Amniotic stem cell (primary cell): ENCODE results near the gene SRGAP2C.
"Not testable (repeated sequence)": the region's sequence is repeated elsewhere in the genome, so short reads cannot be mapped to it uniquely, and the experiment has no call there.

Source experiments
- DNase-seq: peaks from one replicate; lab custom pipeline; 2025; lab: John Stamatoyannopoulos, UW

SRGAP2C gene

DNA sequence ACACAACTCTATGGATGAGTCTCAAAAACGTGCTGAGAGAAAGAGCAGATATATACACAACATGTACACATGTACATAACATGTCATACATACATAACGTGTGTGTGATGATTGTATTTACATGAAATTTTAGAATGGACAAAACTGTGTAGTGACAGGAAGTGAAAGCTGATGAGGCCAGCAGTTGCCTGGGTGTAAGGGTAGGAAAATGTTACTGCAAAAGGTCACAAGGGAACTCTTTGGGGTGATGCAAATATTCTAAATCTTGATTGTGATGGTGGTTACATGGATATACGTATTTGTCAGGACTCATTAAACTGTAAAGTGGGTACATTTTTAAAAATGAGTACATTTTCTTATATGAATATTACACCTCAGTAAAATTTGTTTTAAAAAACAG is 236.7 kb downstream of the SRGAP2C start:
- DNase-seq = not testable (repeated sequence)

DNA sequence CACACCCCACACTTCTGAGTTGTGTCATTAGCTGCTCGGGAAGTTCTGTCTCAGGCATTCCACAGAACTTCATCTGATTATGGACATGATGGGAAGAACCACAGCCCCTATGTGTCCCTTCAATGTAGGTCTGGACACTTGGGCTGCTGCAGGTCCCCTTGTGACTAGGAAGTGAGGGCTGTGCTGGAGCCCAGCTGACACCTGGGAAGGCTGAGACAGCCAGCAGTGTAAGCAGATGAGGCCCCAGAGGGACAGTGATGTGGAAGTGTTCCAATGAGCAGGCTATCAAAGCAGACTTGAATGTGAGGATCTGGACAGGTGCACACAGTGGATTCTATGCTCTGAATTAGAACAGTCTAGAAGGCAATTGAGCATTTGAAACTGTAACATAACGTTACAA is 239.2 kb downstream of the SRGAP2C start:
- DNase-seq = not testable (repeated sequence)

DNA sequence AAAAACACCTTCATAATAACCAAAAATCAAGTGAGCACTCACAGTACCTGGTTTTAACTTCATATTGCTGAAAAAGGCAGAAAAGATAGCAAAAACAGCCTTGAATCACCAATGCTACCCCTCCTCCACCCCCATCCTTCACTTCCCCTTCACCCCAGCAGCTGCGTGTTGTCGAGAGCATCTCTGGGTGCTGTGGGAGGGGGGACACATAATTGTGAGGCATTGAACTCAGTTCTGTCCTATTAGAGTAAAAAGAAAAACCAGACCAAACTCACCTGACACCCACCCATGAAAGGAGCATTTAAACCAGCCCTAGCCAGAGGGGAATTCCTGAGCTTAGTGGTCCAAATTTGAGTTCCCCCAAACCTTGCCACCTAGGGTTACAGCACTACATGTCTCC is 248.7 kb downstream of the SRGAP2C start:
- not testable (repeated sequence) for DNase-seq

DNA sequence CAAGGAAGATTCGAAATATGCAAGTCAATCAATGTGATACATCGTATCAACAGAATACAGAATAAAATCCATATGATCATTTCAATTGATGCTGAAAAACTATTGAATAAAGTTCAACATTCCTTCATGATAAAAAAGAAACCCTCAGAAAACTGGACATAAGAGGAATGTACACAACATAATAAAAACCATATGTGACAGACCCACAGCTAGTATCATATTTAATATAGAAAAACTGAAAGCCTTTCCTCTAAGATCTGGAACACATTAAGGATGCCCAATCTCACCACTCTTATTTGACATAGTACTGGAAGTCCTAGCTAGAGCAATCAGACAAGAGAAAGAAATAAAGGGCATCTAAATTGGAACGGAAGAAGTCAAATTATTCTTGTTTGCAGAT is 254.1 kb downstream of the SRGAP2C start:
- not testable (repeated sequence) for DNase-seq

DNA sequence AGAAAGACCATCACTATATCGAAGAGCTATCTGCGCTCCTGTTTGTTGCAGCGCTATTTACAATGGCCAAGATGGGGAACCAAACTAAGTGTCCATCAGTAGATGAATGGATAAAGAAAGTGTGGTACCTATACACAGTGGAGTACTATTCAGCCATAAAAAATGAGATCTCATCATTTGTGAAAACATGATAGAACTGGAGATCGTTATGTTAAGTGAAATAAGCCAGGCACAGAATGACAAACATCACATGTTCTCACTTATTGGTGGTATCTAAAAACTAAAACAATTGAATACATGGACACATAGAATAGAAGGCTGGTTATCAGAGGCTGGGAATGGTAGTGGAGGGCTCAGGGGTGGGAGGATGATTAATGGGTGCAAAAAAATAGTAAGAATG is 256.2 kb downstream of the SRGAP2C start:
- no peak for DNase-seq
